Parathyroid adenoma (tissue), 2 donors: ENCODE results near the gene GOSR1.

Experiments
- H2AFZ ChIP-seq: fragments of 300-600 bp; sonication (generic); one replicate; pipeline ENCODE4 v1.7.0; 2017; ENCODE audit warnings: antibody characterized with exemption, mild to moderate bottlenecking
- H3K27ac ChIP-seq: fragments of 300-600 bp; sonication (generic); one replicate; pipeline ENCODE4 v1.7.0; 2017
- H3K27me3 ChIP-seq: fragments of 300-600 bp; sonication (generic); one replicate; pipeline ENCODE4 v1.7.0; 2017; ENCODE audit warnings: low read length; ENCODE audit not compliant: control insufficient read depth, insufficient read depth
- H3K36me3 ChIP-seq: fragments of 300-600 bp; sonication (generic); one replicate; pipeline ENCODE4 v1.7.0; 2017; ENCODE audit warnings: low read length; ENCODE audit not compliant: control insufficient read depth, insufficient read depth
- H3K4me1 ChIP-seq: fragments of 300-600 bp; sonication (generic); one replicate; pipeline ENCODE4 v1.7.0; 2017; ENCODE audit warnings: control low read depth
- H3K4me2 ChIP-seq: fragments of 300-600 bp; sonication (generic); one replicate; pipeline ENCODE4 v1.7.0; 2017; ENCODE audit warnings: low read length
- H3K4me3 ChIP-seq: fragments of 300-600 bp; sonication (generic); one replicate; pipeline ENCODE4 v1.7.0; 2017; ENCODE audit warnings: low read depth, low read length
- H3K79me2 ChIP-seq: fragments of 300-600 bp; sonication (generic); one replicate; pipeline ENCODE4 v1.7.0; 2017; ENCODE audit warnings: control low read depth
- H3K9ac ChIP-seq: fragments of 300-600 bp; sonication (generic); one replicate; pipeline ENCODE4 v1.7.0; 2017; ENCODE audit warnings: mild to moderate bottlenecking
- H3K9me3 ChIP-seq: fragments of 300-600 bp; sonication (generic); one replicate; pipeline ENCODE4 v1.7.0; 2017; ENCODE audit warnings: low read length; ENCODE audit not compliant: control insufficient read depth
- TF ChIP-seq, protein P1 (sequence below): fragments of 300-600 bp; sonication (generic); IDR thresholded peaks from one replicate; pipeline ENCODE4 v1.7.0; 2017; ENCODE audit warnings: antibody characterized with exemption, mild to moderate bottlenecking
- donor health status: primary hyperparathyroidism.

The GOSR1 gene

DNA sequence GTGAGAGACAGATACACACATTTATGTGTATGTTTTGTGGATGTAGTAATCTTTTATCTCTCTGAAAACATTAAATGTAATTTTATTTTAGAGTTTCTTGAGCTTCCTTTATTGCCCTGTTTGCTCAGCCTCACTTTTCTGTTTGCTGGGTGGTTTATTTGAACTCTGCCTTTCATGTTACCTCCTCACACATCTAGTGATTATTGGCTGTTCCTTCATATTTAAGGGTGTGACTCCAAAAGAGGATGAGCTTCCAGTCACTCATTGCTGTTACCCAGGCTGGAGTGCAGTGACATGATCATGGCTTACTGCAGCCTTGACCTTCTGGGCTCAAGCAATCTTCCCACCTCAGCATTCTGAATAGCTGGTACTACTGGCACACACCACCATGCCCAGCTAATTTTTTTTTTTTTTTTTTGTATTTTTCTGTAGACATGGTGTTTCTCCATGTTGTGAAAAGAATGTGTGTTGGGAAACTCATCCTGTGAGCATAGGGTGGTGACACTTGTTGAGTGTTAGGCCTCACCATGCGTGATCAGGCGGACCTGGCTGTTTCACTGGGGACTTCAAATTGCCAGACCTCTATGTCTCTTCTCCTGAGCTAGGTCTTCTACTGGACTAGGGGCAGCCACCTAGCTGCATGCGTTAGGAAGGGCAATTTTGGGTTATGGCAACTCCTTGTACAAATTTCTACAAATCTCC lies 37.8 kb downstream of the GOSR1 start:
- Histone ChIP-seq H3K79me2 (peaks cover 5% of the 10 kb centered on the region), H3K36me3 (no peaks in the 10 kb centered on the region), H3K9me3 (no peaks in the 10 kb centered on the region), H2AFZ (no peak overlapping the region), H3K9ac (no peak overlapping the region), H3K4me1 (no peaks in the 10 kb centered on the region), H3K4me2 (no peak overlapping the region), H3K27me3 (no peaks in the 10 kb centered on the region), H3K4me3 (no peak overlapping the region), H3K27ac (no peak overlapping the region)
- TF ChIP-seq, protein P1, sequence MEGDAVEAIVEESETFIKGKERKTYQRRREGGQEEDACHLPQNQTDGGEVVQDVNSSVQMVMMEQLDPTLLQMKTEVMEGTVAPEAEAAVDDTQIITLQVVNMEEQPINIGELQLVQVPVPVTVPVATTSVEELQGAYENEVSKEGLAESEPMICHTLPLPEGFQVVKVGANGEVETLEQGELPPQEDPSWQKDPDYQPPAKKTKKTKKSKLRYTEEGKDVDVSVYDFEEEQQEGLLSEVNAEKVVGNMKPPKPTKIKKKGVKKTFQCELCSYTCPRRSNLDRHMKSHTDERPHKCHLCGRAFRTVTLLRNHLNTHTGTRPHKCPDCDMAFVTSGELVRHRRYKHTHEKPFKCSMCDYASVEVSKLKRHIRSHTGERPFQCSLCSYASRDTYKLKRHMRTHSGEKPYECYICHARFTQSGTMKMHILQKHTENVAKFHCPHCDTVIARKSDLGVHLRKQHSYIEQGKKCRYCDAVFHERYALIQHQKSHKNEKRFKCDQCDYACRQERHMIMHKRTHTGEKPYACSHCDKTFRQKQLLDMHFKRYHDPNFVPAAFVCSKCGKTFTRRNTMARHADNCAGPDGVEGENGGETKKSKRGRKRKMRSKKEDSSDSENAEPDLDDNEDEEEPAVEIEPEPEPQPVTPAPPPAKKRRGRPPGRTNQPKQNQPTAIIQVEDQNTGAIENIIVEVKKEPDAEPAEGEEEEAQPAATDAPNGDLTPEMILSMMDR = no peak

- Histone ChIP-seq H3K79me2 (peaks cover 5% of the 10 kb centered on the region), H3K9me3 (no peaks in the 10 kb centered on the region), H3K4me2 (no peak overlapping the region), H2AFZ (no peak overlapping the region), H3K27ac (no peak overlapping the region), H3K27me3 (no peaks in the 10 kb centered on the region), H3K36me3 (no peaks in the 10 kb centered on the region), H3K9ac (no peak overlapping the region), H3K4me3 (no peak overlapping the region), H3K4me1 (no peaks in the 10 kb centered on the region)
- TF ChIP-seq, protein P1 = no peak
Measured at GRCh38 chr17:30517786-30518185, 40.6 kb downstream of the GOSR1 start.

GRCh38 chr17:30519166-30519565 lies 42.0 kb downstream of the GOSR1 start:
- Histone ChIP-seq H3K9me3 (no peaks in the 10 kb centered on the region), H2AFZ (no peak overlapping the region), H3K9ac (no peak overlapping the region), H3K36me3 (no peaks in the 10 kb centered on the region), H3K4me3 (no peak overlapping the region), H3K4me2 (no peak overlapping the region), H3K4me1 (no peaks in the 10 kb centered on the region), H3K79me2 (peaks cover 5% of the 10 kb centered on the region), H3K27me3 (no peaks in the 10 kb centered on the region), H3K27ac (no peak overlapping the region)
- TF ChIP-seq, protein P1 = no peak

DNA sequence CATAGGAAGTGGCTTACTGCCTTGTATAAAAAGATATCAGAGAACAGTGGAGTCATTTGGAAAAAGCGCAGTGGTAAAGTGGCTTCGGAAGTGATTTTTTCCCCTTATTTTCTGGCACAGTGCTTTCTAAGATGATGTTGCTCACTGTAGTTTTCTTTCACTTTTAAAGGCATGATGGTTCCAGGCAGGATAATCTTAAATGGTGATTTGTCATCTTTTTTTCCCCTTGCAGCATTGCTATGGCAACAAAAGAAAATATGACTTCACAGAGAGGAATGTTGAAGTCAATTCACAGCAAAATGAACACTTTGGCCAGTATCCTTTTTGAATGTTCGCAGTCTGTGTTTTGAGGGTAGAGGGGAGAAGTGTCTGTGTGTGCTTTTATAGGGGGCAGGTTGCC lies 42.5 kb downstream of the GOSR1 start:
- H3K27ac ChIP-seq = no peak overlapping the region
- no peak overlapping the region for H2AFZ ChIP-seq
- H3K79me2 ChIP-seq = peaks cover 5% of the 10 kb centered on the region
- no peaks in the 10 kb centered on the region for H3K27me3 ChIP-seq
- TF ChIP-seq, protein P1 = no peak
- H3K36me3 ChIP-seq = no peaks in the 10 kb centered on the region
- no peak overlapping the region for H3K4me3 ChIP-seq
- H3K9me3 ChIP-seq = no peaks in the 10 kb centered on the region
- no peak overlapping the region for H3K4me2 ChIP-seq
- no peak overlapping the region for H3K9ac ChIP-seq
- no peaks in the 10 kb centered on the region for H3K4me1 ChIP-seq

- no peaks in the 10 kb centered on the region for H3K4me1 ChIP-seq
- no peaks in the 10 kb centered on the region for H3K27me3 ChIP-seq
- H3K9me3 ChIP-seq = no peaks in the 10 kb centered on the region
- no peak overlapping the region for H2AFZ ChIP-seq
- no peak overlapping the region for H3K4me3 ChIP-seq
- H3K27ac ChIP-seq = no peak overlapping the region
- no peak overlapping the region for H3K9ac ChIP-seq
- H3K36me3 ChIP-seq = no peaks in the 10 kb centered on the region
- H3K4me2 ChIP-seq = no peak overlapping the region
- H3K79me2 ChIP-seq = peaks cover 5% of the 10 kb centered on the region
- TF ChIP-seq, protein P1 = no peak
Measured at GRCh38 chr17:30520436-30520835, 43.2 kb downstream of the GOSR1 start.
